SK-N-SH (cell line): ENCODE results near the gene PACSIN2. TPM values are rescaled to one million over a fixed set of nuclear protein-coding genes. Genes with fewer than 3 reads are reported as not detected.

Source experiments
- CTCF ChIA-PET: fragments of 300-600, 350-600 bp; formaldehyde crosslinking; extraction: SDS; loops from one replicate; lab custom pipeline; 2021; lab: Yijun Ruan, JAX
- POLR2A ChIA-PET: fragments of 350-600 bp; sonication (Branson Sonifier 250); formaldehyde crosslinking; extraction: SDS; loops from one replicate; lab custom pipeline; 2020; ENCODE audit warnings: antibody characterized with exemption, inconsistent platforms; lab: Yijun Ruan, JAX
- DNase-seq: peaks from one replicate; pipeline ENCODE4 v3.0.0; 2012
- H2AFZ ChIP-seq: fragments of 200-600 bp; sonication (generic); 2 replicates; pipeline ENCODE4 v1.8.1; 2016; ENCODE audit warnings: antibody characterized with exemption, mild to moderate bottlenecking, low read depth
- H3F3A ChIP-seq: fragments of 200-600 bp; sonication (generic); replicated peaks from 2 replicates; pipeline ENCODE3; 2016; ENCODE audit warnings: antibody characterized with exemption, mild to moderate bottlenecking; ENCODE audit not compliant: insufficient read depth
- H3K27ac ChIP-seq, 2 experiments: fragments of 200-500 bp in 1 of 2; fragments of 200-600 bp in 1 of 2; sonication (Bioruptor generic) in 1 of 2; sonication (generic), shearing (Covaris generic) in 1 of 2; 2 replicates each; pipeline versions ENCODE4 v1.5.1 to v1.6.1; 2014 to 2016; ENCODE audit warnings: low read depth in 2 of 2, inconsistent platforms in 1 of 2, low read length in 1 of 2, mild to moderate bottlenecking in 1 of 2, mixed read lengths in 1 of 2
- H3K27me3 ChIP-seq: fragments of 200-600 bp; sonication (generic), shearing (Covaris generic); 2 replicates; pipeline ENCODE4 v1.6.1; 2016; ENCODE audit warnings: mixed run types; ENCODE audit not compliant: insufficient read depth
- H3K36me3 ChIP-seq, 2 experiments: fragments of 200-500 bp in 1 of 2; fragments of 200-600 bp in 1 of 2; sonication (Bioruptor generic) in 1 of 2; sonication (generic) in 1 of 2; replicated peaks in 1 of 2; 2 replicates each; pipeline versions ENCODE3 to v1.5.1; 2014 to 2016; ENCODE audit warnings: low read length in 1 of 2, mild to moderate bottlenecking in 1 of 2; ENCODE audit not compliant: insufficient read depth in 2 of 2, control insufficient read depth in 1 of 2
- H3K4me1 ChIP-seq, 2 experiments: fragments of 200-500 bp in 1 of 2; fragments of 200-600 bp in 1 of 2; sonication (Bioruptor generic) in 1 of 2; sonication (generic), shearing (Covaris generic) in 1 of 2; 2 replicates each; pipeline versions ENCODE4 v1.5.1 to v1.6.1; 2014 to 2016; ENCODE audit warnings: low read depth in 1 of 2, low read length in 1 of 2, mixed run types in 1 of 2; ENCODE audit not compliant: insufficient read depth in 2 of 2, control insufficient read depth in 1 of 2
- H3K4me2 ChIP-seq: fragments of 200-600 bp; sonication (generic), shearing (Covaris generic); 2 replicates; pipeline ENCODE4 v1.6.1; 2017; ENCODE audit warnings: mixed run types
- H3K4me3 ChIP-seq, 2 experiments: fragments of 200-500 bp in 1 of 2; fragments of 200-600 bp in 1 of 2; sonication (Bioruptor generic) in 1 of 2; sonication (generic), shearing (Covaris generic) in 1 of 2; 2 replicates each; pipeline versions ENCODE4 v1.5.1 to v1.8.1; 2014 to 2016; ENCODE audit warnings: low read depth in 2 of 2, inconsistent platforms in 1 of 2, low read length in 1 of 2, mild to moderate bottlenecking in 1 of 2, mixed read lengths in 1 of 2, moderate library complexity in 1 of 2
- H3K79me2 ChIP-seq: fragments of 200-600 bp; sonication (generic); 2 replicates; pipeline ENCODE4 v1.8.1; 2017; ENCODE audit warnings: mild to moderate bottlenecking; ENCODE audit not compliant: insufficient read depth
- H3K9ac ChIP-seq: fragments of 200-600 bp; sonication (generic); 2 replicates; pipeline ENCODE4 v1.6.1; 2017; ENCODE audit warnings: mixed run types
- H3K9me2 ChIP-seq: fragments of 200-600 bp; sonication (generic); 2 replicates; pipeline ENCODE4 v1.6.1; 2017; ENCODE audit warnings: mixed run types
- H3K9me3 ChIP-seq: fragments of 200-600 bp; sonication (generic); 2 replicates; pipeline ENCODE4 v1.6.1; 2017; ENCODE audit warnings: mixed run types, mild to moderate bottlenecking, moderate library complexity
- H4K20me1 ChIP-seq: fragments of 200-600 bp; sonication (generic); 2 replicates; pipeline ENCODE4 v1.6.1; 2017; ENCODE audit warnings: mild to moderate bottlenecking, mixed run types; ENCODE audit not compliant: insufficient read depth
- CHD2 ChIP-seq: fragments of 150-350 bp; IDR thresholded peaks from 2 replicates; pipeline ENCODE4 v1.6.1; 2018; ENCODE audit warnings: low read length; ENCODE audit not compliant: partially characterized antibody
- EZH2phosphoT487 ChIP-seq: fragments of 200-600 bp; sonication (generic); IDR thresholded peaks from 2 replicates; pipeline ENCODE4 v1.6.1; 2017; ENCODE audit warnings: low read depth, mixed run types, mild to moderate bottlenecking, antibody characterized with exemption, moderate library complexity, borderline replicate concordance
- FOSL2 ChIP-seq: IDR thresholded peaks from 2 replicates; pipeline ENCODE4 v1.4.0; 2012; ENCODE audit warnings: low read depth, mild to moderate bottlenecking, moderate library complexity, borderline replicate concordance
- FOXJ3 ChIP-seq: sonication (generic); formaldehyde crosslinking; IDR thresholded peaks from 2 replicates; pipeline ENCODE4 v1.5.1; 2020; ENCODE audit warnings: mild to moderate bottlenecking, missing genetic modification reagents
- FOXM1 ChIP-seq: IDR thresholded peaks from 2 replicates; pipeline ENCODE4 v1.4.0; 2012; ENCODE audit warnings: low read depth, mild to moderate bottlenecking
- GABPA ChIP-seq: IDR thresholded peaks from 2 replicates; pipeline ENCODE4 v1.4.0; 2012; ENCODE audit warnings: low read depth, mild to moderate bottlenecking
- MAX ChIP-seq: IDR thresholded peaks from 2 replicates; pipeline ENCODE4 v1.4.0; 2012; ENCODE audit warnings: low read depth
- MEF2A ChIP-seq: IDR thresholded peaks from 2 replicates; pipeline ENCODE4 v1.4.0; 2012; ENCODE audit warnings: low read depth, borderline replicate concordance
- MXI1 ChIP-seq: IDR thresholded peaks from 2 replicates; pipeline ENCODE4 v1.6.1; 2012; ENCODE audit warnings: mild to moderate bottlenecking, low read depth, low read length, improper control_type of control experiment
- NRF1 ChIP-seq: IDR thresholded peaks from 2 replicates; pipeline ENCODE4 v1.6.1; 2012; ENCODE audit warnings: low read depth, mild to moderate bottlenecking, low read length
- PBX3 ChIP-seq: IDR thresholded peaks from 2 replicates; pipeline ENCODE4; 2012
- RAD21 ChIP-seq: IDR thresholded peaks from 2 replicates; pipeline ENCODE4 v1.6.1; 2012; ENCODE audit warnings: mild to moderate bottlenecking, low read length
- RCOR1 ChIP-seq: fragments of 150-350 bp; IDR thresholded peaks from 2 replicates; pipeline ENCODE4 v1.6.1; 2017; ENCODE audit warnings: antibody characterized with exemption, low read length
- REST ChIP-seq: IDR thresholded peaks from 2 replicates; pipeline ENCODE4 v1.6.1; 2012; ENCODE audit warnings: mild to moderate bottlenecking, low read depth, low read length, moderate library complexity
- RFX5 ChIP-seq: IDR thresholded peaks from 2 replicates; pipeline ENCODE4 v1.6.1; 2012; ENCODE audit warnings: mild to moderate bottlenecking, improper control_type of control experiment, low read length
- SIN3A ChIP-seq: IDR thresholded peaks from 2 replicates; pipeline ENCODE4 v1.6.1; 2012; ENCODE audit warnings: low read depth, mild to moderate bottlenecking, low read length, moderate library complexity, borderline replicate concordance
- SMC3 ChIP-seq: IDR thresholded peaks from 2 replicates; pipeline ENCODE4 v1.6.1; 2012; ENCODE audit warnings: low read depth, low read length, improper control_type of control experiment
- TEAD4 ChIP-seq: IDR thresholded peaks from 2 replicates; pipeline ENCODE4 v1.4.0; 2012; ENCODE audit warnings: mild to moderate bottlenecking, borderline replicate concordance; ENCODE audit not compliant: insufficient read depth
- USF2 ChIP-seq: fragments of 150-350 bp; IDR thresholded peaks from 2 replicates; pipeline ENCODE4 v1.6.1; 2017; ENCODE audit warnings: antibody characterized with exemption, low read length, low read depth, borderline replicate concordance
- YY1 ChIP-seq: IDR thresholded peaks from 2 replicates; pipeline ENCODE4 v1.4.0; 2012; ENCODE audit warnings: low read depth, mild to moderate bottlenecking
- ZBTB33 ChIP-seq: IDR thresholded peaks from 2 replicates; pipeline ENCODE4 v1.4.0; 2012; ENCODE audit warnings: low read depth, borderline replicate concordance
- WGBS: methylation state at CpG from one replicate; pipeline ENCODE4 v1.1.6; 2017; ENCODE audit warnings: low lambda C conversion rate; 5-methylcytosine and 5-hydroxymethylcytosine counted together
- polyA plus RNA-seq, 3 experiments: library from polyadenylated mRNA; depleted of rRNA; stranded (reverse); fragments of >200 nt; gene quantifications; 2 replicates each; pipeline ENCODE4 v1.2.3, GENCODE V29; 2012

PACSIN2 gene
- polyA plus RNA-seq, 1 of the 3 experiments (the other 2 are of a cell fraction) = 60.5 TPM

- ChIA-PET CTCF (interaction anchor here (1.9 kb wide), 1 partner anchor 16 kb away, joined by 5 read pairs; no protein-coding TSS in a partner anchor), POLR2A (no interaction called here)
- Histone ChIP-seq H2AFZ (no peak overlapping the region), H3K36me3 (peaks cover 0 to 18% of the 10 kb centered on the region in 2 experiments), H3K9me2 (no peaks in the 10 kb centered on the region), H3F3A (no peaks in the 10 kb centered on the region), H3K9me3 (no peaks in the 10 kb centered on the region), H3K27me3 (no peaks in the 10 kb centered on the region), H3K4me2 (no peak overlapping the region), H3K27ac (no peak overlapping the region), H3K4me1 (no peaks in the 10 kb centered on the region), H4K20me1 (no peaks in the 10 kb centered on the region), H3K9ac (no peak overlapping the region), H3K4me3 (no peak overlapping the region), H3K79me2 (no peaks in the 10 kb centered on the region)
- DNase-seq = no peak
- WGBS = 78% methylated on average over 3 of the region's 9 CpGs
- TF ChIP-seq MAX (no peak), USF2 (no peak), GABPA (no peak), MEF2A (no peak), YY1 (no peak), NRF1 (no peak), RFX5 (no peak), CHD2 (no peak), MXI1 (no peak), SMC3 (no peak), TEAD4 (no peak)
Observed at GRCh38 chr22:42883970-42884369, 131.0 kb downstream of the PACSIN2 start.

- H3K4me1 ChIP-seq = no peaks in the 10 kb centered on the region
- no peak for DNase-seq
- WGBS = 97% methylated on average over 6 of the region's 8 CpGs
- H3F3A ChIP-seq = no peaks in the 10 kb centered on the region
- no peak overlapping the region for H3K4me3 ChIP-seq
- H3K36me3 ChIP-seq = peaks cover 0 to 20% of the 10 kb centered on the region in 2 experiments
- no peaks in the 10 kb centered on the region for H3K27me3 ChIP-seq
- no peaks in the 10 kb centered on the region for H3K9me2 ChIP-seq
- ChIA-PET CTCF (no interaction called here), POLR2A (no interaction called here)
- no peaks in the 10 kb centered on the region for H4K20me1 ChIP-seq
- H3K9me3 ChIP-seq = no peaks in the 10 kb centered on the region
- H3K9ac ChIP-seq = no peak overlapping the region
- H2AFZ ChIP-seq = no peak overlapping the region
- no peak overlapping the region for H3K27ac ChIP-seq
- no peaks in the 10 kb centered on the region for H3K79me2 ChIP-seq
- H3K4me2 ChIP-seq = no peak overlapping the region
- TF ChIP-seq REST = no peak
- TF ChIP-seq CHD2 = no peak
- no peak for TF ChIP-seq MAX
- no peak for TF ChIP-seq RAD21
- no peak for TF ChIP-seq ZBTB33
- no peak for TF ChIP-seq SIN3A
- no peak for TF ChIP-seq FOSL2
- no peak for TF ChIP-seq PBX3
- TF ChIP-seq FOXJ3 (CRISPR knock-in tag) = no peak
- TF ChIP-seq RCOR1 = no peak
- TF ChIP-seq EZH2phosphoT487 = no peak
- TF ChIP-seq FOXM1 = no peak
Observed at GRCh38 chr22:42883121-42883520, 131.8 kb downstream of the PACSIN2 start.
